PC-9 (cell line): Measurements from ENCODE around the gene EML3.

ENCODE experiments used
- CTCF ChIP-seq: fragments of 200-600 bp; sonication (generic); conservative IDR thresholded peaks from 2 replicates; pipeline ENCODE4 v1.6.1; 2017; ENCODE audit warnings: mixed run types, antibody characterized with exemption, mild to moderate bottlenecking, moderate library complexity
- EZH2 ChIP-seq: fragments of 200-600 bp; sonication (generic); IDR thresholded peaks from 2 replicates; pipeline ENCODE4 v1.8.0; 2017; ENCODE audit warnings: antibody characterized with exemption, low read depth

- no peak for TF ChIP-seq CTCF
- no peak for TF ChIP-seq EZH2
Observed at GRCh38 chr11:62610403-62610802, 2.2 kb downstream of the EML3 start.
